Activated T-helper 2 cell treated with anti-CD3 and anti-CD28 coated beads, Interferon-gamma antibody, Interleukin-2, Interleukin-4, amounts not matched to agents 10 μg/mL and 5 μg/mL and 100 μg/mL, durations not matched to agents 14 hours and 24 hours and 36 hours (primary cell): ENCODE data around the gene CEACAM7. TPM values are rescaled to one million over a fixed set of nuclear protein-coding genes. Genes with fewer than 3 reads are reported as not detected.

ENCODE experiments used
- DNase-seq: peaks from one replicate; pipeline ENCODE4 v3.0.0; 2021; ENCODE audit warnings: low spot score
- H3K27ac Mint-ChIP-seq: one replicate; pipeline ENCODE4 v1.8.0; 2021; ENCODE audit warnings: mixed read lengths
- H3K27me3 Mint-ChIP-seq: one replicate; pipeline ENCODE4 v1.8.0; 2021; ENCODE audit warnings: low read depth, mixed read lengths
- H3K36me3 Mint-ChIP-seq: one replicate; pipeline ENCODE4 v1.8.0; 2021; ENCODE audit warnings: low read depth, mixed read lengths
- H3K4me1 Mint-ChIP-seq: one replicate; pipeline ENCODE4 v1.8.0; 2021; ENCODE audit warnings: low read depth, mixed read lengths
- H3K4me3 Mint-ChIP-seq: one replicate; pipeline ENCODE4 v1.8.0; 2021; ENCODE audit warnings: low read depth, mild to moderate bottlenecking, moderate library complexity, mixed read lengths
- H3K9me3 Mint-ChIP-seq: one replicate; pipeline ENCODE4 v1.8.0; 2021; ENCODE audit warnings: mixed read lengths
- intact Hi-C: fragments of 100-400 bp; cut with micrococcal nuclease; formaldehyde crosslinking; loops from one replicate; pipeline ENCODE4 v1.15.1; 2023
- total RNA-seq: library from RNA; stranded (reverse); gene quantifications from 2 replicates; pipeline ENCODE4 v1.2.3, GENCODE V29; 2022

The CEACAM7 gene
- total RNA-seq, 1 donor from 2014 or later, result not detected

DNA sequence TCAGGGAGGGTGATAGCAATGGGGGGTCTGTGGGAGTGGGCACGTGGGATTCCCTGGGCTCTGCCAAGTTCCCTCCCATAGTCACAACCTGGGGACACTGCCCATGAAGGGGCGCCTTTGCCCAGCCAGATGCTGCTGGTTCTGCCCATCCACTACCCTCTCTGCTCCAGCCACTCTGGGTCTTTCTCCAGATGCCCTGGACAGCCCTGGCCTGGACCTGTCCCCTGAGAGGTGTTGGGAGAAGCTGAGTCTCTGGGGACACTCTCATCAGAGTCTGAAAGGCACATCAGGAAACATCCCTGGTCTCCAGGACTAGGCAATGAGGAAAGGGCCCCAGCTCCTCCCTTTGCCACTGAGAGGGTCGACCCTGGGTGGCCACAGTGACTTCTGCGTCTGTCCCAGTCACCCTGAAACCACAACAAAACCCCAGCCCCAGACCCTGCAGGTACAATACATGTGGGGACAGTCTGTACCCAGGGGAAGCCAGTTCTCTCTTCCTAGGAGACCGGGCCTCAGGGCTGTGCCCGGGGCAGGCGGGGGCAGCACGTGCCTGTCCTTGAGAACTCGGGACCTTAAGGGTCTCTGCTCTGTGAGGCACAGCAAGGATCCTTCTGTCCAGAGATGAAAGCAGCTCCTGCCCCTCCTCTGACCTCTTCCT is 9.3 kb upstream of the CEACAM7 start:
- intact Hi-C loops, result no loop called here
- Mint-ChIP-seq H3K27ac (no peak overlapping the region), H3K36me3 (no peaks in the 10 kb centered on the region), H3K4me1 (no peaks in the 10 kb centered on the region), H3K27me3 (peaks cover 5% of the 10 kb centered on the region), H3K9me3 (no peaks in the 10 kb centered on the region), H3K4me3 (no peak overlapping the region)
- DNase-seq, result no peak

DNA sequence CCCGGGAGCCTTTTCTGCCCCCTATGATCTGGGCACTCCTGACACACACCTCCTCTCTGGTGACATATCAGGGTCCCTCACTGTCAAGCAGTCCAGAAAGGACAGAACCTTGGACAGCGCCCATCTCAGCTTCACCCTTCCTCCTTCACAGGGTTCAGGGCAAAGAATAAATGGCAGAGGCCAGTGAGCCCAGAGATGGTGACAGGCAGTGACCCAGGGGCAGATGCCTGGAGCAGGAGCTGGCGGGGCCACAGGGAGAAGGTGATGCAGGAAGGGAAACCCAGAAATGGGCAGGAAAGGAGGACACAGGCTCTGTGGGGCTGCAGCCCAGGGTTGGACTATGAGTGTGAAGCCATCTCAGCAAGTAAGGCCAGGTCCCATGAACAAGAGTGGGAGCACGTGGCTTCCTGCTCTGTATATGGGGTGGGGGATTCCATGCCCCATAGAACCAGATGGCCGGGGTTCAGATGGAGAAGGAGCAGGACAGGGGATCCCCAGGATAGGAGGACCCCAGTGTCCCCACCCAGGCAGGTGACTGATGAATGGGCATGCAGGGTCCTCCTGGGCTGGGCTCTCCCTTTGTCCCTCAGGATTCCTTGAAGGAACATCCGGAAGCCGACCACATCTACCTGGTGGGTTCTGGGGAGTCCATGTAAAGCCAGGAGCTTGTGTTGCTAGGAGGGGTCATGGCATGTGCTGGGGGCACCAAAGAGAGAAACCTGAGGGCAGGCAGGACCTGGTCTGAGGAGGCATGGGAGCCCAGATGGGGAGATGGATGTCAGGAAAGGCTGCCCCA is 8.5 kb upstream of the CEACAM7 start:
- no peaks in the 10 kb centered on the region for H3K9me3 Mint-ChIP-seq
- no peaks in the 10 kb centered on the region for H3K4me1 Mint-ChIP-seq
- H3K36me3 Mint-ChIP-seq, result no peaks in the 10 kb centered on the region
- intact Hi-C loops, result no loop called here
- H3K27ac Mint-ChIP-seq, result no peak overlapping the region
- peaks cover 9% of the 10 kb centered on the region for H3K27me3 Mint-ChIP-seq
- H3K4me3 Mint-ChIP-seq, result no peak overlapping the region
- DNase-seq, result no peak

DNA sequence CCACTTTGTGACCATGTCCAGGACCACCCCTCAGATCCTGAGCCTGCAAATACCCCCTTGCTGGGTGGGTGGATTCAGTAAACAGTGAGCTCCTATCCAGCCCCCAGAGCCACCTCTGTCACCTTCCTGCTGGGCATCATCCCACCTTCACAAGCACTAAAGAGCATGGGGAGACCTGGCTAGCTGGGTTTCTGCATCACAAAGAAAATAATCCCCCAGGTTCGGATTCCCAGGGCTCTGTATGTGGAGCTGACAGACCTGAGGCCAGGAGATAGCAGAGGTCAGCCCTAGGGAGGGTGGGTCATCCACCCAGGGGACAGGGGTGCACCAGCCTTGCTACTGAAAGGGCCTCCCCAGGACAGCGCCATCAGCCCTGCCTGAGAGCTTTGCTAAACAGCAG is 7.7 kb upstream of the CEACAM7 start:
- Mint-ChIP-seq H3K4me1 (no peaks in the 10 kb centered on the region), H3K27ac (no peak overlapping the region), H3K36me3 (no peaks in the 10 kb centered on the region), H3K27me3 (peaks cover 16% of the 10 kb centered on the region), H3K9me3 (no peaks in the 10 kb centered on the region), H3K4me3 (no peak overlapping the region)
- no peak for DNase-seq
- intact Hi-C loops, result no loop called here

DNA sequence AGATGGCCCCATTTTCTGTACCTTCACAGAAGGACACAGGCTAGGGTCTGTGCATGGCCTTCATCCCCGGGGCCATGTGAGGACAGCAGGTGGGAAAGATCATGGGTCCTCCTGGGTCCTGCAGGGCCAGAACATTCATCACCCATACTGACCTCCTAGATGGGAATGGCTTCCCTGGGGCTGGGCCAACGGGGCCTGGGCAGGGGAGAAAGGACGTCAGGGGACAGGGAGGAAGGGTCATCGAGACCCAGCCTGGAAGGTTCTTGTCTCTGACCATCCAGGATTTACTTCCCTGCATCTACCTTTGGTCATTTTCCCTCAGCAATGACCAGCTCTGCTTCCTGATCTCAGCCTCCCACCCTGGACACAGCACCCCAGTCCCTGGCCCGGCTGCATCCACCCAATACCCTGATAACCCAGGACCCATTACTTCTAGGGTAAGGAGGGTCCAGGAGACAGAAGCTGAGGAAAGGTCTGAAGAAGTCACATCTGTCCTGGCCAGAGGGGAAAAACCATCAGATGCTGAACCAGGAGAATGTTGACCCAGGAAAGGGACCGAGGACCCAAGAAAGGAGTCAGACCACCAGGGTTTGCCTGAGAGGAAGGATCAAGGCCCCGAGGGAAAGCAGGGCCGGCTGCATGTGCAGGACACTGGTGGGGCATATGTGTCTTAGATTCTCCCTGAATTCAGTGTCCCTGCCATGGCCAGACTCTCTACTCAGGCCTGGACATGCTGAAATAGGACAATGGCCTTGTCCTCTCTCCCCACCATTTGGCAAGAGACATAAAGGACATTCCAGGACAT is 7.0 kb upstream of the CEACAM7 start:
- DNase-seq, result no peak
- Mint-ChIP-seq H3K4me1 (no peaks in the 10 kb centered on the region), H3K4me3 (no peak overlapping the region), H3K27me3 (peaks cover 16% of the 10 kb centered on the region), H3K9me3 (no peaks in the 10 kb centered on the region), H3K27ac (no peak overlapping the region), H3K36me3 (no peaks in the 10 kb centered on the region)
- intact Hi-C loops, result no loop called here

DNA sequence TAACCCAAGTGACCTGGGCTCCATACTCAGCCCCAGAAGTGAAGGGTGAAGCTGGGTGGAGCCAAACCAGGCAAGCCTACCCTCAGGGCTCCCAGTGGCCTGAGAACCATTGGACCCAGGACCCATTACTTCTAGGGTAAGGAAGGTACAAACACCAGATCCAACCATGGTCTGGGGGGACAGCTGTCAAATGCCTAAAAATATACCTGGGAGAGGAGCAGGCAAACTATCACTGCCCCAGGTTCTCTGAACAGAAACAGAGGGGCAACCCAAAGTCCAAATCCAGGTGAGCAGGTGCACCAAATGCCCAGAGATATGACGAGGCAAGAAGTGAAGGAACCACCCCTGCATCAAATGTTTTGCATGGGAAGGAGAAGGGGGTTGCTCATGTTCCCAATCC is 6.1 kb upstream of the CEACAM7 start:
- Mint-ChIP-seq H3K4me3 (no peak overlapping the region), H3K36me3 (no peaks in the 10 kb centered on the region), H3K4me1 (no peaks in the 10 kb centered on the region), H3K9me3 (no peaks in the 10 kb centered on the region), H3K27ac (no peak overlapping the region), H3K27me3 (peaks cover 16% of the 10 kb centered on the region)
- intact Hi-C loops, result no loop called here
- DNase-seq, result no peak

DNA sequence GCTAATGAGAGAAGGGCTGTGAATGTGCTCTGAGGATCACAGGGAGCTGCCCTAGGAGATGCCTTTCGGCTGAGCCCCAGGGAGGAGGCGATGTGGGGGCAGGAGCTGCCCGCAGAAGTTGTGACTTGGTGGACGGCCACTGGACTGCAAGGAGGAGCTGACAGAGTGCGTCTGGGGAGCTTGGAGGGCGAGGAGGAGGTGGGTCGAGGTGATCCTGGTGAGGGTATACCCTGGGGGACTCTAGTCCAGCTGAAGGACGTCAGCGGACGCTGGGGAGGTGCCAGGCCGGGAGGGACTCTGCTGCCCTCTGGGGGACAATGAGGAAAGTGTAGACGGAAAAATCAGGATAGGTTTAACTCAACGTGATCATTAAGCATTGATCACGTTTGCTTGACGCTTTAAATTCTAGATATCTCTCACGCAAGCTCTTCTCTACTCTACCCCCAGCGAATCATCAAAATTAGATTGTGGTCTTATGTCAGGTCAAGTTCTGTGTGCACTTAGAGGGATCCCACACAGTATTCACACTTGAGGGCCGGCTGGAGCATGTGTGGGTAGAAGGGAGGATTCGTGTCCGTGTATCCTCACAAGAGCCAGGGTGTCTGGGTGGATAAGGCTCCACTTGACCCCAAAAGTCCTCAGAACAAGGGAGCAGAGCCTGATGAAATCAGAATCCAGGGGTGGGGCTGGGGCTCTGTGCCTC is 3.3 kb upstream of the CEACAM7 start:
- Mint-ChIP-seq H3K4me3 (no peak overlapping the region), H3K27ac (no peak overlapping the region), H3K9me3 (no peaks in the 10 kb centered on the region), H3K4me1 (no peaks in the 10 kb centered on the region), H3K36me3 (no peaks in the 10 kb centered on the region), H3K27me3 (peaks cover 16% of the 10 kb centered on the region)
- intact Hi-C loops, result no loop called here
- DNase-seq, result no peak

DNA sequence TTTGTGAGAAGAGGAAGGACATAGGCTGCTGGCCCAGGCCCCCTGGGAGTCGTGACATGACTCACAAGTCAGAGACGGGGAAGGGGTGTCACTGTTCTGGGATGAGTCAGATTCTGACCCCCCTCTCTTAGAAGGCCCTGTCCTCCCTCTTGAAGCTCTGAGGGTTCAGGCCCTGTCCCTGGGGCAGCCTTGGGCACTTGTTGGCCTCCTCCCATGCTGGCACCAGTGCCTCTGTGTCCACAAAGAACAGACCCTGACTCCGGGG is 2.7 kb upstream of the CEACAM7 start:
- Mint-ChIP-seq H3K36me3 (no peaks in the 10 kb centered on the region), H3K4me1 (no peaks in the 10 kb centered on the region), H3K27ac (no peak overlapping the region), H3K27me3 (peaks cover 16% of the 10 kb centered on the region), H3K4me3 (no peak overlapping the region), H3K9me3 (no peaks in the 10 kb centered on the region)
- DNase-seq, result no peak
- intact Hi-C loops, result no loop called here

DNA sequence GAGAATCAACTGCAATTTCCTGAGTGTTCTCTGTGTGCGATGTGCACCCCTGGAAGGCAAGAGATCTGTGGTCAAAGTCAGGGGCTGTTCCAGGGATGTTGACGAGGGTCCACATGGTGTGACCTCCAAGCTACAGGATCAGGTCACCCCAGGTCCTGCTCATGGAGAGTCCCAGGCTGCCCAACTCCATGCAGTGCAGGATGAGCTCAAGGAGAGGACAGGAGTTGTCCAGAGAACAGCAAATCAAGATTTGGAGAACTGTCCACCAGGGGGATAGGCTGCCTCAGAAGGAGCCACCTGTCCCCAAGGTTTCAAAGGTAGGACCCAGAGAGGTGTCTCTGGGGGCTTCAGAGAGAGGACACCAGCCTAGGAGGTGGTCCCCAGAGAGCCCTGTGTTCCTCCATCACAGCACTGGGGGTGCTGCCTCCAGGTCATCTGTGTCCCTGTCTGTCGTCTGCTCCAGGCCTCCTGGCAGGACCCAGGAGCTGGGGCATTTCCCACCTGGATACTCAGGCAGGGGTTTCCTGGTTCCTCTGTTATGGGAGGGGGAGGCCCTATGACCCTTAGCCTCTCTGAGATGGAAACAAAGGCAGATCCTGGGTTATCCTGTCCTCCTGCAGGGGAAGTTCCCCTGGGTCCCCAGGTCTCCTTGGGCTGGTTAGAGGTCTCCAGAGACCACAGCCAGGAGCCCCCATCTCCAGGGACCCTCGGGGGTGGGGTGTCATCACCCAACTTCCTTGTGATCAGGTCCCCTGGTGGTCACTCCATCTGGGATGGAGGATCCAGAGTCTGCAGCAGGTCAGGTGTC is 2.1 kb upstream of the CEACAM7 start:
- DNase-seq, result no peak
- intact Hi-C loops, result no loop called here
- Mint-ChIP-seq H3K36me3 (no peaks in the 10 kb centered on the region), H3K4me1 (no peaks in the 10 kb centered on the region), H3K9me3 (no peaks in the 10 kb centered on the region), H3K27ac (no peak overlapping the region), H3K27me3 (peaks cover 16% of the 10 kb centered on the region), H3K4me3 (no peak overlapping the region)

DNA sequence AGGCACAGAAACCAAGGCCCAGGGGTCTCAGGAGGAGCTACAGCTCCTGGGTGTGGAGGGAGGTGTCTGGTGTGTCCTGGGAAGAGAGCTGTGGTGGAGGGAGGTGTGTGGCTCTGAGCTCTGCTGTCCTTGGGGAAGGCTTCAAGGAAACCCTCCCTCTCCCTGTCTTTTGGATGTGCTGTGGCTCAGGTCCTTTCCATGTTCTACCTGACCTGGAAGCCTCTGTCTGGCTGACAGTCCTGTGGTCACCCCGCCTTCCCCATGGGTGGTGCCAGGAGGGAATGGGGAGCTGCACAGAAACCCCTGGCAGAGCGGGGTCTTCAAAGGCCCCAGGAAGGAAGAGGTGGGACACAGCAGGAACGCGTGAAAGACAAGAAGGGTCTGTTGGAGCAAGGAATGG is 617 bp upstream of the CEACAM7 start:
- H3K9me3 Mint-ChIP-seq, result no peaks in the 10 kb centered on the region
- no peaks in the 10 kb centered on the region for H3K36me3 Mint-ChIP-seq
- no peaks in the 10 kb centered on the region for H3K4me1 Mint-ChIP-seq
- DNase-seq, result no peak
- no peak overlapping the region for H3K27ac Mint-ChIP-seq
- H3K27me3 Mint-ChIP-seq, result peaks cover 17% of the 10 kb centered on the region
- intact Hi-C loops, result no loop called here
- no peak overlapping the region for H3K4me3 Mint-ChIP-seq

DNA sequence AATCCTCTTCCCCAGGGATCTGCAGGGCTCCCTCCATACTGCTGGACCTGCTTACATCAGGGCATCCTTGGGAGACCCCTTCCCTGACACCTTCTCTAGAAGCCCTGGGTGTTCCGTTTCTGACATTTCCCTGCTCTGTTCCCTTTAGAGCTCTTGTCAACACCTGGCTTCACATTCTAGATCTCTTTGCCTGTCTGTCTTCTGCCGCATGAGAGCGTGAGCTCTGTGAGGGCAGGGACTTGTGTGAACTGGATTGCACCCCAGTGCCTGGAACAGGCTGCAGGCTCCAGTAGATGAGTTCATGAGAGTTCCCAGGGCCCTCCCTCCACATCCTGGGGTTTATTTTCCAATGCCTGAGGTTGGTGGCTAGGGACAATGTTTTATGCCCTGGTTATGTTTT is 651 bp downstream of the CEACAM7 start:
- peaks cover 12% of the 10 kb centered on the region for H3K27me3 Mint-ChIP-seq
- intact Hi-C loops, result no loop called here
- H3K27ac Mint-ChIP-seq, result no peak overlapping the region
- no peak for DNase-seq
- no peaks in the 10 kb centered on the region for H3K4me1 Mint-ChIP-seq
- H3K36me3 Mint-ChIP-seq, result no peaks in the 10 kb centered on the region
- no peaks in the 10 kb centered on the region for H3K9me3 Mint-ChIP-seq
- no peak overlapping the region for H3K4me3 Mint-ChIP-seq

DNA sequence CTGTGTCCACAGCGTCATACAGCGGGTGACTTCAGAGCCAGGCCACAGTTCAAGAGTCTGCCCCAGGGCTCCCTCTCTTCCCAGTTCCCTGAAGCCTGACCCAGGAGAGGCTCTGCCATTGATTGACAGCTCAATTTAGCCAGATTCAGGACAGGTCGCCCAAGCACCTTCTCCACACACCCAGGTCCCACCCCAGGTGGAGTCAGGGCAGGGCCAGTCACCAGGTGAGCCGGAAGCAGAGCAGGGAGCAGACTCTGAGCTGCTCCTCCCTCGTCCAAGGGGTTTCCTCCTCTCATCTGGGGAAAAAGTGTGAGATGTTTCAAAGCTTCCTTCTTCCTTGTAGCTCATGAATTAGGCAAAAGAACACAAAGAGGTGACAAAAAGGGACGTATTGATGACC is 5.6 kb downstream of the CEACAM7 start:
- H3K36me3 Mint-ChIP-seq, result no peaks in the 10 kb centered on the region
- no peak for DNase-seq
- H3K4me1 Mint-ChIP-seq, result no peaks in the 10 kb centered on the region
- H3K27me3 Mint-ChIP-seq, result peaks cover 20% of the 10 kb centered on the region
- no peak overlapping the region for H3K4me3 Mint-ChIP-seq
- H3K9me3 Mint-ChIP-seq, result no peaks in the 10 kb centered on the region
- intact Hi-C loops, result no loop called here
- H3K27ac Mint-ChIP-seq, result no peak overlapping the region

DNA sequence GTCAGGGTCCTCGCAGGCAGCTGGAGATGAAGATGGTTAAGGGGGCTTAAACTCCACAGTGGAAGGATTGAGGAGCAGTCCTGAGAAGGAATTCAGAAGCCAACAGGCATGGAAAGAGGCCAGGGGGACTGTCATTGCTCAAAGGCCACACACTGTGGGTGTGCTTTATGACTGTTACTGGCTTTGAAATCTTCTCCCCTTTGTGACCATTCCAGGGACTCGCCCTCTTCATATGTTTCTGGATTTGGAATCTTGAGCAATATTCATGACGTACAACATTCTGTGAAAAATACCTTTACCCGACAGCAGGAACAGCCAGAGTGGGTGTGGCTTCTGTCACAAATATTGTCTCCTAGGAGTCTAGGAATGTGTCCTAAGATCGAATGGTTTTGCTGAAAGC is 16.6 kb downstream of the CEACAM7 start:
- Mint-ChIP-seq H3K27me3 (peaks cover 30% of the 10 kb centered on the region), H3K9me3 (peaks cover 8% of the 10 kb centered on the region), H3K27ac (no peak overlapping the region), H3K4me1 (no peaks in the 10 kb centered on the region), H3K4me3 (no peak overlapping the region), H3K36me3 (no peaks in the 10 kb centered on the region)
- no peak for DNase-seq
- intact Hi-C loops, result no loop called here
